DND-41 (cell line): ENCODE results near the gene TUT4.

Source experiments
- CTCF ChIP-seq: IDR thresholded peaks from 2 replicates; pipeline ENCODE4 v1.5.1; 2012; ENCODE audit warnings: borderline replicate concordance, low read length, moderate library complexity, mild to moderate bottlenecking; ENCODE audit not compliant: poor library complexity, severe bottlenecking; ENCODE audit errors: extremely low read depth
- EZH2 ChIP-seq: IDR thresholded peaks from 3 replicates; pipeline ENCODE4 v1.6.1; 2012; ENCODE audit warnings: borderline replicate concordance, low read depth, mild to moderate bottlenecking, moderate library complexity, low read length, inconsistent platforms; ENCODE audit not compliant: severe bottlenecking

GRCh38 chr1:52580283-52580682 is 27.4 kb upstream of the TUT4 start:
- TF ChIP-seq EZH2 (no peak), CTCF (no peak)
